HG02623 (cell line): ENCODE measurements around the gene SLC24A2.

Experiments
- ATAC-seq: cut with Tn5 transposase; IDR thresholded peaks from one replicate; pipeline ENCODE4 v1.9.1; 2021; ENCODE audit warnings: moderate library complexity; ENCODE audit not compliant: unreplicated experiment

Gene SLC24A2

DNA sequence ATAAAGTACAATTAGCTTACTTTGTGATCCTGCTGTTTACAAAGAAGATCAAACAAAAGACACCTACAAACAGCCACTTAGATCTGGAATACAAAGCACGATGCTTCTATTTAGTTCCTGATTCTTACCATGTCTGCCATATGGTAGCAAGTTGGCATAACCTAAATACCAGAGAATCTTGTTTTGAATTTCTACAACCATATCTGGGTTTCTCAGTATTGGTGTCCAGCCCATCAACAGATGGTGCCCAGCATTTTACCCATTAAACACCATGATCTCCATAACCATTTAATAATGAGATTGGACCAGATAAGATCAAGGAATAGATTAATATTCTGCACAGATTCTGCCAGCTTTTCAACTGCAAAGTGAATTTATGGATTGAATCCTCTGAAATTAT lies 29.8 kb downstream of the SLC24A2 start:
- no peak for ATAC-seq

DNA sequence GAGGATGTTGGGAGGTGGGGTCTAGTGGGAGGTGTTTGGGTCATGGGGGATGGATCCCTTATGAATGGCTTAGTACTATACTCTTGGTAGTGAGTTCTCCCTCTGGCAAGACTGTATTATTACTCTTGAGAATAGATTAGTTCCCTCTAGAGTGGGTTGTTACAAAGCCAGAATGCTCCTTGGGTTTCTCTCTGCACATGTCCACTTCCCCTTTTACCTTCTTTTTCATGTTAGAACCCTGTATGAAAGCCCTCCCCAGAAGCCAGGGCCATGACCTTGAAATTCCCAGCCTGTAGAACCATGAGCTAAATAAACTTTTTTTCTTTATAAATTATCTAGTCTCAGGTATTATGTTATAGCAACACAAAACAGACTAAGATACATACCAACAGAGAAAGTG lies 31.1 kb downstream of the SLC24A2 start:
- no peak for ATAC-seq

DNA sequence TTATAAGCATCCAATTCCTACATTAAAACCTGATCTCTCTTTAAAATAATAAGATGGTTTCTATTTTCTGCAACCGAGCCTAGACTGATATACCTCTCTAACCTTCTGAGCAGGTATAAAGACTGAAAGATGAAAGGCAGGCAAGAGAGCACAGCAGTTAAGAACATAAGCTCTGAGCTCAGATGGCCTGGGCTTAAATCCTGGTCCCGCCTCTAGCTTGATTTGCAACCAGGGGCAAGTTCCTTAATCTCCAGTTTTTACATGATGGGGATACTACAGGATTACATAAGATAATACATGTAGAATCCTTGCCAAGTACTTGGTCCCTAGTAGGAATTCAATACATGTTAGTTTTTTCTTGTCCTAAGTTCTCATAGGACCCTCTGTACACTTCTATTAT lies 33.9 kb downstream of the SLC24A2 start:
- ATAC-seq = no peak

DNA sequence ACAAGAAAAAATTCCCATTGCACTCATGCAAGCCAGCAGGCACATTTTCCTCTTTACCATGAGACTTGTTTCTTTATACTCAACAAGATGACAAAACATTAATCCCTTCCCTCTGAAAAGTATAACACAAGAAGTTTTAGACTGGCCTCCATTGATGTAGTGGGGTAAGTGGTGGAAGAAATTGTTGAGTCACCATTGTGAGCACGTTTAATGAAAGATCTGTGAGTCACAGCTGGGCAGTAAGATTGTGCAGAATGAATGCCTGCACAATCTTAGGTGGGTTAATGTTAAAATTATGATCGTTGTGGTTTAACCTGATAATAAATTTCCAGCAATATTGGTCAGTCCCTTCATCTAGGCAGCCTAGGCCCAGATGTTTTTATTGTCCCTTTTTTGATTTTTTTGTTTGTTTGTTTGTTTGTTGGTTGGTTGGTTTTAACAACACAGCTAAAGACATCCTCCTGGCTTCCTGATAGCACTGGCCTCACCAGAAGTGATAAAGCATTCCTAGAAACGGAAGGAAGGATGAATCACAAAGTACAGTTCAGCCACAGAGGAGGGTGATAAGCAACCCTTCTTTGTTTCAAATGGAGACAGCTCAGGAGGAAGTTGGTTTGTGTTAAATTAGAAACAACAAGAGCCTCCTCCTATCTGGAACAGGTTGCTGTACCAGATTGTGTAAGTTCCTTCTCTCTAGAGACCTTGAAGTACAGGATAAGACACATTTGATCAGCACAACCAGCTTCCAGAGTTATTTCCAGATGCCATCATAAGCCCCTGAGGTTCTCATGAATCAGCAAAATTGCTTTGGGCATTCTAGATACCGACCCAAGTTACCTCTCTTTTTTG lies 40.3 kb downstream of the SLC24A2 start:
- no peak for ATAC-seq

DNA sequence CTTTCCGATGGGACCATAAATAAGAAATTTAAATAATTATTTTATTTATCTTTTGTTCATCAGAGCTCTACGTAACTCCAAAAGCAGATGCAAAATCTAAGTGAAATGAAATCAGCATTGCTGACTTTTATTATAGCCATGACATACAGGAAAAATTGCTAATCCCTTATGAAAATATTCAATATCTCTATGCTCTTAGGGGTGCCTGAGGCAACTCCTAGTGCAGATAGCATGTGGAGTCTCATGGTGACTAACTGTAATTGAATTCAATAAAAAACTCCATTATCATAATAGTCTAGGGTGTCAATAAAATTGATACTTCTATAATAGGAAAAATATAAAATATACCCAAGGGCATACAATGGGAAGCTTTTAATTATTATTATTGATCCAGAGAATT lies 42.6 kb downstream of the SLC24A2 start:
- no peak for ATAC-seq

DNA sequence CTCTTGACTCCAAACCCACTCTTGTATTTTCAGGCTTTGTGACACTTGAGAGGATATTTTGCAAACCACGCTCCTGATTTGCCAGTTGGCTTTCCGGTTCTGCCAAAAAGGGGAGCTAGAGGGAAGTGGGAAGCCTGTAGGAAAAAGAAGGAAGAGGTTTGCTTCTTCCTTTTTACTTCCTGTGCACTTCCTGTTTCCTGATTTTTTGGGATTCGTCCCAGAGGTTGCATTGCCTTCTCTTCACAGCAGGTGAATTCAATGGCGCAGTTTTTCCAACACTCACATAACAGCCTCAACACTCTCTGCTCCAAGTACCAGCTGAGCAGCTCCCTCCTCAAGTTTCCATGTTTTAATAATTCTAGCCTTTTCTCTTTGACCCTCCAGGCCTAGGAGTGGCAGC lies 47.7 kb downstream of the SLC24A2 start:
- ATAC-seq = no peak
